Fibroblast of villous mesenchyme (primary cell): Measurements from ENCODE around the gene ZNF440. TPM values are rescaled to one million over a fixed set of nuclear protein-coding genes. Genes with fewer than 3 reads are reported as not detected.
A peak's percentile ranks its signal among the peaks of the same experiment; 100 is the strongest.
"Not testable (repeated sequence)": the region's sequence is repeated elsewhere in the genome, so short reads cannot be mapped to it uniquely, and the experiment has no call there.

Source experiments
- DNase-seq: peaks from one replicate; pipeline ENCODE4 v3.0.0-alpha.2; 2010; ENCODE audit warnings: low read depth
- H3K4me3 ChIP-seq: 2 replicates; pipeline ENCODE4 v1.5.1; 2011; ENCODE audit warnings: low read depth, mild to moderate bottlenecking, low read length
- CTCF ChIP-seq: IDR thresholded peaks from 2 replicates; pipeline ENCODE4 v1.5.1; 2012; ENCODE audit warnings: low read depth, mild to moderate bottlenecking, low read length; ENCODE audit not compliant: insufficient read depth
- total RNA-seq: library from RNA; depleted of rRNA; stranded (reverse); fragments of >200 nt; gene quantifications from 2 replicates; pipeline ENCODE4 v1.2.3, GENCODE V29; 2012

ZNF440 gene
- total RNA-seq, 1 donor, result 9.5 TPM

- H3K4me3 ChIP-seq, result peak within 1 kb of the TSS; percentile 88
- peak; percentile 25 for TF ChIP-seq CTCF
- DNase-seq, result peak; percentile 85
These were observed 15.4 kb upstream of the ZNF440 start, which contains the start of gene ZNF491 for GRCh38 chr19:11798391-11799330. ZNF491 (plus strand) TSS chr19:11798523; CDS start chr19:11805954, 7,431 bp downstream.

DNA sequence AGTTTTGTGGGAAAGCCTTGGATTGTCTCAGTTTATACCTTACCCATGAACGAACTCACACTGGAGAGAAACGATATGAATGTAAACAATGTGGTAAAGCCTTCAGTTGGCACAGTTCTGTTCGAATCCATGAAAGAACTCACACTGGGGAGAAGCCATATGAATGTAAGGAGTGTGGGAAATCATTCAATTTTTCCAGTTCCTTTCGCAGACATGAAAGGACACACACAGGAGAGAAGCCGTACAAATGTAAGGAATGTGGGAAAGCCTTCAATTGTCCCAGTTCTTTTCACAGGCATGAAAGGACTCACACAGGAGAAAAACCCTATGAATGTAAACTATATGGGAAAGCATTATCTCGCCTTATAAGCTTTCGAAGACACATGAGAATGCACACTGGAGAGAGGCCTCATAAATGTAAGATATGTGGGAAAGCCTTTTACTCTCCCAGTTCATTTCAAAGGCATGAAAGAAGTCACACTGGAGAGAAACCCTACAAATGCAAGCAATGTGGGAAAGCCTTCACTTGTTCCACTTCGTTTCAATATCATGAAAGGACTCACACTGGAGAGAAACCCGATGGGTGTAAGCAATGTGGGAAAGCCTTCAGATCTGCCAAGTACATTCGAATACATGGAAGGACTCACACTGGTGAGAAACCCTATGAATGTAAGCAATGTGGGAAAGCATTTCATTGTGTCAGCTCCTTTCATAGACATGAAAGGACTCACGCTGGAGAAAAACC, 7.5 kb upstream of the ZNF440 start:
- no peak overlapping the region for H3K4me3 ChIP-seq
- DNase-seq, result peak; percentile 1
- no peak for TF ChIP-seq CTCF

DNA sequence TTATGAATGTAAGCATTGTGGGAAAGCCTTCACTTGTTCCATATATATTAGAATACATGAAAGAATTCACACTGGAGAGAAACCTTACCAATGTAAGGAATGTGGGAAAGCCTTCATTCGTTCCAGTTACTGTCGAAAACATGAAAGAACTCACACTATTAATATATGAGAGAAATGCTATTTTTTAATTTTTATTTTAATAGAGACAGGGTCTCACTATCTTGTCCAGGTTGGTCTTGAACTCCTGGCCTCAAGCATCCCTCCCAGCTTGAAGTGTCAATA, 7.0 kb upstream of the ZNF440 start:
- no peak overlapping the region for H3K4me3 ChIP-seq
- no peak for TF ChIP-seq CTCF
- DNase-seq, result no peak

GRCh38 chr19:11813703-11814028, 407 bp upstream of the ZNF440 start:
- peak overlapping the region; percentile 88 for H3K4me3 ChIP-seq
- no peak for DNase-seq
- no peak for TF ChIP-seq CTCF

DNA sequence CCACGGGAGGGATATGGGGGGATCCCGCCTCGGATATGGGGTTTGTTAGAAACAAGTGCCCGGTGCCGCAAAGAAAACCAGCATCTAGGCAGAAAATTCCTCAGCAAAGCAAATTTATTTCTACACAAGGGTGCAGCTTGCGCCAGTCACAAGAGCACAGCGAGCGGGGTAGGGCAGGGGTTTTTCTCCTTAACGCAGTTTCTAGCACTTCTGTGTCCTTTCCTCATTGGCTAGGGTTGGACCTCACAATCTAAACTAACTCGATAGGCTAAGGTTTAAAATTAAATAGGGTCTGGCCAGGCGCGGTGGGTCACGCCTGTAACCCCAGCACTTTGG, 595 bp downstream of the ZNF440 start:
- DNase-seq, result peak; percentile 53
- H3K4me3 ChIP-seq, result peak overlapping the region; percentile 88
- no peak for TF ChIP-seq CTCF

- DNase-seq, result peak; percentile 3
- TF ChIP-seq CTCF, result no peak
- H3K4me3 ChIP-seq, result no peak overlapping the region
These were observed 7.5 kb downstream of the ZNF440 start for GRCh38 chr19:11821474-11822109.

DNA sequence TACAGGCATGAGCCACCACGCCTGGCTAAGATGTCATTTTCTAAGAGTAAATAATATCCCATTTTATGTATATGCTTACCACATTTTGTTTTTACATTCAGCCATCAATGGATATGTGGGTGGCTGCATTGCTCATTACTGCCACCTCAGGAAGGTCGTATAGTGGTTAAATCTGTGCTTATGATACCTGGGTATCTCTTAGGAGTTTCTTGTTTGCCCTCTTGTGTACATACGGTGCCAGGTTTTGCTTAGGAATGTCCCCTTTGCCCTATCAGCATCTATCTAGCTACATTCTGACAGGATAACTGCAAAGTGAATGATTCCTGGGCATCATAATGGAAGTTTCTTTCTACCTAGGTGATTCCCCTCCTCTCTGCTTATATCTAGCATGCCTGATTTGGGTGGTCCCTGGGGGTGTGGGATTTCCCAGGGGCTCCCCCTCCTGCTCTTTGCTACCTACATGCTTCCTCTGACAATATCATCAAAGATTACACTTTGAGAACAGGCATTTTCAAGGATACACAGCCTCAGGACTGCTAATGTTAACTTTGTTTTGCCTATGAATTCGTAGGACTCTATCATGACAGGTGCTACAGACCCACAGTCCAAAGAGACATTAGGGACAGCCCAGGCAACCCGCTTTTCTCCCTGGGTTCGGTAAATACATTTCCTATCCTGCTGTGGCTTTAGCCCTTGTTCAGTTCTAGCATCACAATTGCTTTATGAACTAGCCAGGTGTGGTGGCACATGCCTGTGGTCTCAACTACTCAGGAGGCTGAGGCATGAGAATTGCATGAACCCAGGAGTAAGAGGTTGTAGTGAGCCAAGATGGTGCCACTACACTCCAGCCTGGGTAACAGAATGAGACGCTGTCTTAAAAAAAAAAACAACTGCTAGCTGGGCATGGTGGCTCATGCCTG, 15.1 kb downstream of the ZNF440 start:
- not testable (repeated sequence) for DNase-seq, H3K4me3 ChIP-seq
